Esophagus squamous epithelium (tissue), 4 donors: Measurements from ENCODE around the gene CLEC11A.

Source experiments
- CTCF ChIP-seq, 6 experiments: fragments of 450-650 bp in 4 of 6; fragments of 200-600 bp in 2 of 6; sonication (generic) in 2 of 6; IDR thresholded peaks; one replicate each; pipeline ENCODE4 v1.5.1; 2016 to 2019; ENCODE audit warnings: antibody characterized with exemption in 6 of 6, mild to moderate bottlenecking in 4 of 6, moderate library complexity in 4 of 6
- POLR2A ChIP-seq, 4 donors: fragments of 450-650 bp; IDR thresholded peaks; one replicate each; pipeline ENCODE4 v1.6.1; 2017; ENCODE audit warnings: antibody characterized with exemption in 4 of 4, mild to moderate bottlenecking in 4 of 4, moderate library complexity in 3 of 4

DNA sequence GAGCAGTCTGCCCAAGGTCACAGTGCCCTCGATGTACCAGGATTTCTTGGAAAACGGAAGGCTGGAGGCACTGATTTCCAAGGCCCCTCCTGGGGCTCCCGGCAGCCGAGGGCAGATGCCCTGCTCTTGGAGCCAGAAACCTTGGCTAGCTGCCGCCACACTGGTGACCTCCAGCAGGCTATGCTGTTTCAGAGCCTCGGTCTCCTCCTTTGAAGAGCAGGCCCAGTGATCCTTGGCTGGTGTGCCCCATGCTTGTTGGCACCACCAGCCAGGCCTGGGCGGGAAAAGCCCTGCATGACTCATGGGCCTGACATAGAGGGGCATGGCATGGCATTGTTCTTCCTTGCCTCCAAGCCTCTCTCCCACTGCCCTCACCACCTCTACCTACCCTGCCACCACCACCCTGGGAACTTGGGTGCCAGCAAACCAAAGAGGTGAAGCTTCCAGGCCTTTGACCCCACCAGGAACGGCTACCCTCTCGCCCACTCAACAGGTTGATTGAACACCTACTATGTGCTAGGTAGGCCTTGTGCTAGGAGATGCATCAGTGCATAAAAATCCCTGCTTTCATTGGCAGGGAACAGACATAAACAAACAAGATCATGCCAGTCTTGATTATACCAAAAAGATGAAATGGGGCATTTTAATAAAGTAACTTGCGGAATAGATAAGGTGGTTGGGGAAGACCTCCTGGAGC lies 1.6 kb upstream of the CLEC11A start:
- TF ChIP-seq CTCF (IDR thresholded peaks at IDR 0.05) = no peak
- no peak for TF ChIP-seq POLR2A (IDR thresholded peaks at IDR 0.05)
